Neural cell (in vitro differentiated cells): ENCODE measurements around the gene CILP2.

Experiments
- CTCF ChIP-seq: fragments of 450-650 bp; IDR thresholded peaks from 2 replicates; pipeline ENCODE4 v1.5.1; 2014; ENCODE audit warnings: antibody characterized with exemption, mild to moderate bottlenecking, moderate library complexity; ENCODE audit not compliant: poor library complexity, severe bottlenecking
- EP300 ChIP-seq: fragments of 450-650 bp; conservative IDR thresholded peaks from 2 replicates; pipeline ENCODE4 v1.6.1; 2014; ENCODE audit warnings: antibody characterized with exemption, mild to moderate bottlenecking, moderate library complexity; ENCODE audit not compliant: poor library complexity, severe bottlenecking
- EZH2 ChIP-seq: fragments of 200-600, 300-800 bp; shearing (Covaris generic), sonication (generic); IDR thresholded peaks from 2 replicates; pipeline ENCODE4 v1.6.1; 2014; ENCODE audit warnings: antibody characterized with exemption, low read length, borderline replicate concordance, mild to moderate bottlenecking; ENCODE audit not compliant: insufficient read depth, poor library complexity, severe bottlenecking
- MXI1 ChIP-seq: fragments of 450-650 bp; conservative IDR thresholded peaks from 2 replicates; pipeline ENCODE4 v1.6.1; 2014; ENCODE audit warnings: antibody characterized with exemption, mild to moderate bottlenecking; ENCODE audit not compliant: poor library complexity, severe bottlenecking
- POLR2AphosphoS5 ChIP-seq: IDR thresholded peaks from 2 replicates; pipeline ENCODE4 v1.6.1; 2012
- REST ChIP-seq: IDR thresholded peaks from 2 replicates; pipeline ENCODE4 v1.6.1; 2012; ENCODE audit warnings: borderline replicate concordance
- SMC3 ChIP-seq: fragments of 450-650 bp; conservative IDR thresholded peaks from 2 replicates; pipeline ENCODE4 v1.6.1; 2014; ENCODE audit warnings: antibody characterized with exemption, mild to moderate bottlenecking, moderate library complexity; ENCODE audit not compliant: poor library complexity
- TAF1 ChIP-seq: IDR thresholded peaks from 2 replicates; pipeline ENCODE4 v1.6.1; 2012; ENCODE audit warnings: low read depth

- TF ChIP-seq CTCF, result no peak
- no peak for TF ChIP-seq EP300
- no peak for TF ChIP-seq TAF1
- no peak for TF ChIP-seq POLR2AphosphoS5
- TF ChIP-seq REST, result no peak
- TF ChIP-seq EZH2, result no peak
- TF ChIP-seq MXI1, result no peak
- TF ChIP-seq SMC3, result no peak
These were observed 7.0 kb downstream of the CILP2 start for GRCh38 chr19:19544954-19545591.
